ENCODE measurements around the gene PPFIA3. TPM values are rescaled to one million over a fixed set of nuclear protein-coding genes. Genes with fewer than 3 reads are reported as not detected.
A peak's percentile ranks its signal among the peaks of the same experiment; 100 is the strongest.
"Not testable (repeated sequence)": the region's sequence is repeated elsewhere in the genome, so short reads cannot be mapped to it uniquely, and the experiment has no call there.

PPFIA3 gene
- polyA plus RNA-seq, 6 donors from 2014 or later: 0.23 to 0.26 TPM; not detected in 4

GRCh38 chr19:49135686-49136085, 16.3 kb downstream of the PPFIA3 start:
- Mint-ChIP-seq H3K27me3 (peaks cover 11 to 56% (median 40%) of the 10 kb centered on the region in 3 donors), H3K4me1 (peaks cover 16 to 20% (median 17%) of the 10 kb centered on the region in 3 donors), H3K27ac (no peak overlapping the region), H3K36me3 (peaks cover 0 to 12% of the 10 kb centered on the region in 2 donors), H3K9me3 (peaks cover 0 to 3% (median 0%) of the 10 kb centered on the region in 7 donors), H3K4me3 (peak overlapping the region in 1 of 8 donors; percentile 37)
- ATAC-seq (ENCODE audit: low read depth in 2 of 2) (no peak), DNase-seq (no peak)

GRCh38 chr19:49136771-49137171, 17.4 kb downstream of the PPFIA3 start:
- peaks cover 16 to 62% (median 48%) of the 10 kb centered on the region in 3 donors for H3K27me3 Mint-ChIP-seq
- H3K4me1 Mint-ChIP-seq: peaks cover 16 to 20% (median 17%) of the 10 kb centered on the region in 3 donors
- H3K9me3 Mint-ChIP-seq: peaks cover 0 to 4% (median 0%) of the 10 kb centered on the region in 7 donors
- DNase-seq: no peak
- ATAC-seq (ENCODE audit: low read depth in 2 of 2): no peak
- H3K27ac Mint-ChIP-seq: no peak overlapping the region
- H3K36me3 Mint-ChIP-seq: peaks cover 0 to 12% of the 10 kb centered on the region in 2 donors
- peak overlapping the region in 1 of 8 donors; percentile 43 for H3K4me3 Mint-ChIP-seq

- H3K9me3 Mint-ChIP-seq: peaks cover 0 to 4% (median 0%) of the 10 kb centered on the region in 7 donors
- H3K4me3 Mint-ChIP-seq: peak overlapping the region in 1 of 8 donors; percentile 19
- peaks cover 18 to 24% (median 22%) of the 10 kb centered on the region in 3 donors for H3K4me1 Mint-ChIP-seq
- peak overlapping the region in 1 of 6 donors; percentile 96 for H3K27ac Mint-ChIP-seq
- peaks cover 0 to 12% of the 10 kb centered on the region in 2 donors for H3K36me3 Mint-ChIP-seq
- ATAC-seq (ENCODE audit: low read depth in 2 of 2) (no peak), DNase-seq (no peak)
- H3K27me3 Mint-ChIP-seq: peaks cover 30 to 57% (median 55%) of the 10 kb centered on the region in 3 donors
Measured at GRCh38 chr19:49140951-49141350, 21.6 kb downstream of the PPFIA3 start.

- H3K27me3 Mint-ChIP-seq: peaks cover 34 to 57% (median 57%) of the 10 kb centered on the region in 3 donors
- H3K36me3 Mint-ChIP-seq: peaks cover 0 to 12% of the 10 kb centered on the region in 2 donors
- no peak for DNase-seq
- no peak for ATAC-seq (ENCODE audit: low read depth in 2 of 2)
- H3K9me3 Mint-ChIP-seq: peaks cover 0 to 4% (median 0%) of the 10 kb centered on the region in 7 donors
- peaks cover 21 to 24% (median 23%) of the 10 kb centered on the region in 3 donors for H3K4me1 Mint-ChIP-seq
- H3K27ac Mint-ChIP-seq: peak overlapping the region in 1 of 6 donors; percentile 96
- H3K4me3 Mint-ChIP-seq: peak overlapping the region in 3 of 8 donors; percentile 19 to 66 (median 20)
Measured at GRCh38 chr19:49141352-49141751, 22.0 kb downstream of the PPFIA3 start.

- DNase-seq (peak; percentile 51), ATAC-seq (ENCODE audit: low read depth in 2 of 2) (peak; percentile 77 to 80)
- peak overlapping the region in 1 of 6 donors; percentile 32 for H3K27ac Mint-ChIP-seq
- H3K9me3 Mint-ChIP-seq: peaks cover 0 to 4% (median 0%) of the 10 kb centered on the region in 7 donors
- H3K4me1 Mint-ChIP-seq: peaks cover 17 to 25% (median 25%) of the 10 kb centered on the region in 3 donors
- peaks cover 40 to 60% (median 58%) of the 10 kb centered on the region in 3 donors for H3K27me3 Mint-ChIP-seq
- peak overlapping the region in 7 of 8 donors; percentile 63 to 87 (median 80) for H3K4me3 Mint-ChIP-seq
- H3K36me3 Mint-ChIP-seq: peaks cover 0 to under 1% of the 10 kb centered on the region in 2 donors
Measured at GRCh38 chr19:49142866-49143335, 23.6 kb downstream of the PPFIA3 start.

- Mint-ChIP-seq H3K9me3 (peaks cover 0 to 4% (median 0%) of the 10 kb centered on the region in 7 donors), H3K36me3 (no peaks in the 10 kb centered on the region), H3K27me3 (peaks cover 52 to 81% (median 74%) of the 10 kb centered on the region in 3 donors), H3K4me1 (peaks cover 33 to 50% (median 47%) of the 10 kb centered on the region in 3 donors), H3K4me3 (peak overlapping the region in 4 of 8 donors; percentile 0 to 68 (median 36)), H3K27ac (no peak overlapping the region)
- ATAC-seq (ENCODE audit: low read depth in 2 of 2) (peak; percentile 56), DNase-seq (peak; percentile 58)
Measured at GRCh38 chr19:49145573-49146407, 26.4 kb downstream of the PPFIA3 start.

GRCh38 chr19:49146408-49146770, 27.0 kb downstream of the PPFIA3 start:
- not testable (repeated sequence) for DNase-seq; ATAC-seq (ENCODE audit: low read depth in 2 of 2); H3K36me3 Mint-ChIP-seq; H3K27ac Mint-ChIP-seq; H3K9me3 Mint-ChIP-seq
- Mint-ChIP-seq H3K27me3 (peaks cover 52 to 83% (median 71%) of the 10 kb centered on the region in 3 donors), H3K4me1 (peaks cover 33 to 53% (median 52%) of the 10 kb centered on the region in 3 donors), H3K4me3 (peak overlapping the region in 2 of 8 donors; percentile 66 to 68)

GRCh38 chr19:49148044-49148682, 28.8 kb downstream of the PPFIA3 start:
- ATAC-seq (ENCODE audit: low read depth in 2 of 2): no peak
- Mint-ChIP-seq H3K27me3 (peaks cover 48 to 85% (median 68%) of the 10 kb centered on the region in 3 donors), H3K36me3 (peaks cover 0 to 5% of the 10 kb centered on the region in 2 donors), H3K4me3 (peak overlapping the region in 7 of 8 donors; percentile 16 to 90 (median 83)), H3K4me1 (peaks cover 37 to 58% (median 57%) of the 10 kb centered on the region in 3 donors), H3K27ac (peak overlapping the region in 1 of 6 donors; percentile 93), H3K9me3 (peaks cover 0 to 6% (median 4%) of the 10 kb centered on the region in 7 donors)
- no peak for DNase-seq

- H3K4me1 Mint-ChIP-seq: peaks cover 41 to 60% (median 56%) of the 10 kb centered on the region in 3 donors
- peak; percentile 43 to 47 for ATAC-seq (ENCODE audit: low read depth in 2 of 2)
- peak; percentile 58 for DNase-seq
- H3K36me3 Mint-ChIP-seq: peaks cover 0 to 14% of the 10 kb centered on the region in 2 donors
- peaks cover 5 to 11% (median 7%) of the 10 kb centered on the region in 7 donors for H3K9me3 Mint-ChIP-seq
- peak overlapping the region; percentile 78 to 90 (median 86) for H3K4me3 Mint-ChIP-seq
- H3K27me3 Mint-ChIP-seq: peaks cover 55 to 89% (median 74%) of the 10 kb centered on the region in 3 donors
- H3K27ac Mint-ChIP-seq: peak overlapping the region in 1 of 6 donors; percentile 93
Measured at GRCh38 chr19:49148784-49149651, 29.7 kb downstream of the PPFIA3 start.

GRCh38 chr19:49149652-49150105, 30.3 kb downstream of the PPFIA3 start:
- peaks cover 61 to 95% (median 80%) of the 10 kb centered on the region in 3 donors for H3K27me3 Mint-ChIP-seq
- DNase-seq: no peak
- H3K4me3 Mint-ChIP-seq: peak overlapping the region; percentile 78 to 89 (median 85)
- H3K27ac Mint-ChIP-seq: no peak overlapping the region
- H3K4me1 Mint-ChIP-seq: peaks cover 41 to 60% (median 56%) of the 10 kb centered on the region in 3 donors
- H3K36me3 Mint-ChIP-seq: peaks cover 0 to 21% of the 10 kb centered on the region in 2 donors
- peaks cover 6 to 14% (median 11%) of the 10 kb centered on the region in 7 donors for H3K9me3 Mint-ChIP-seq
- ATAC-seq (ENCODE audit: low read depth in 2 of 2): no peak

GRCh38 chr19:49150106-49150943, 31.0 kb downstream of the PPFIA3 start:
- H3K27ac Mint-ChIP-seq: peak overlapping the region in 1 of 6 donors; percentile 35
- peaks cover 6 to 15% (median 13%) of the 10 kb centered on the region in 7 donors for H3K9me3 Mint-ChIP-seq
- DNase-seq: peak; percentile 29
- H3K36me3 Mint-ChIP-seq: peaks cover 0 to 23% of the 10 kb centered on the region in 2 donors
- peak; percentile 18 to 19 for ATAC-seq (ENCODE audit: low read depth in 2 of 2)
- peak overlapping the region; percentile 78 to 89 (median 85) for H3K4me3 Mint-ChIP-seq
- peaks cover 62 to 98% (median 82%) of the 10 kb centered on the region in 3 donors for H3K27me3 Mint-ChIP-seq
- H3K4me1 Mint-ChIP-seq: peaks cover 41 to 56% (median 53%) of the 10 kb centered on the region in 3 donors

All from naive B cell (primary cell).